ENCODE results near the gene TRIM2.
"Not testable (repeated sequence)": the region's sequence is repeated elsewhere in the genome, so short reads cannot be mapped to it uniquely, and the experiment has no call there.

TRIM2 gene

GRCh38 chr4:153161226-153161963 lies 42.8 kb upstream of the TRIM2 start:
- H3K4me3 ChIP-seq (ENCODE audit: low read length) = no peak overlapping the region
- no peak for DNase-seq (ENCODE audit: low read depth)
- no peak for TF ChIP-seq CTCF (IDR thresholded peaks at IDR 0.05; ENCODE audit: insufficient read depth, low read depth, low read length, missing control alignments)

GRCh38 chr4:153165236-153165635 lies 39.0 kb upstream of the TRIM2 start:
- DNase-seq (ENCODE audit: low read depth); H3K4me3 ChIP-seq (ENCODE audit: low read length): not testable (repeated sequence)

- DNase-seq (ENCODE audit: low read depth) = peak; percentile 65
- H3K4me3 ChIP-seq (ENCODE audit: low read length) = no peak overlapping the region
- TF ChIP-seq CTCF (IDR thresholded peaks at IDR 0.05; ENCODE audit: insufficient read depth, low read depth, low read length, missing control alignments) = no peak
Measured at GRCh38 chr4:153166716-153167501, 37.3 kb upstream of the TRIM2 start.

- no peak for DNase-seq (ENCODE audit: low read depth)
- no peak overlapping the region for H3K4me3 ChIP-seq (ENCODE audit: low read length)
- no peak for TF ChIP-seq CTCF (IDR thresholded peaks at IDR 0.05; ENCODE audit: insufficient read depth, low read depth, low read length, missing control alignments)
Measured at GRCh38 chr4:153169776-153170175, 34.5 kb upstream of the TRIM2 start.

GRCh38 chr4:153170407-153170806 lies 33.8 kb upstream of the TRIM2 start:
- no peak for DNase-seq (ENCODE audit: low read depth)
- no peak overlapping the region for H3K4me3 ChIP-seq (ENCODE audit: low read length)
- TF ChIP-seq CTCF (IDR thresholded peaks at IDR 0.05; ENCODE audit: insufficient read depth, low read depth, low read length, missing control alignments) = no peak

GRCh38 chr4:153174821-153175567 lies 29.2 kb upstream of the TRIM2 start:
- DNase-seq (ENCODE audit: low read depth) = no peak
- H3K4me3 ChIP-seq (ENCODE audit: low read length) = no peak overlapping the region
- no peak for TF ChIP-seq CTCF (IDR thresholded peaks at IDR 0.05; ENCODE audit: insufficient read depth, low read depth, low read length, missing control alignments)

- DNase-seq (ENCODE audit: low read depth) = no peak
- no peak overlapping the region for H3K4me3 ChIP-seq (ENCODE audit: low read length)
- TF ChIP-seq CTCF (IDR thresholded peaks at IDR 0.05; ENCODE audit: insufficient read depth, low read depth, low read length, missing control alignments) = no peak
Measured at GRCh38 chr4:153176938-153177337, 27.3 kb upstream of the TRIM2 start.
